ENCODE results near the gene NOTUM. TPM values are rescaled to one million over a fixed set of nuclear protein-coding genes. Genes with fewer than 3 reads are reported as not detected.
A peak's percentile ranks its signal among the peaks of the same experiment; 100 is the strongest.

The NOTUM gene
- total and polyA plus RNA-seq, 9 of the 15 experiments (the other 6 are each of a cell fraction or from before 2014, with no cell fraction given) = 0.03 to 14.0 (median 4.1) TPM

GRCh38 chr17:81927653-81928543 lies 33.1 kb downstream of the NOTUM start, which contains the start of gene MAFG (continued):
- TF ChIP-seq MYC (IDR thresholded peaks at IDR 0.05; ENCODE audit: low read depth, low read length) (peak; percentile 59), MYC (CRISPR knock-in tag; IDR thresholded peaks at IDR 0.05; ENCODE audit: borderline replicate concordance, low read depth) (no peak), CCNT2 (IDR thresholded peaks at IDR 0.05; ENCODE audit: borderline replicate concordance, extremely low read depth, insufficient read length, low read depth, low read length) (peak; percentile 79), CREB3L1 (IDR thresholded peaks at IDR 0.05; ENCODE audit: borderline replicate concordance, low read depth) (peak; percentile 81; the same call in 1 of the 2 replicates), ETS1 (conservative IDR thresholded peaks at IDR 0.05; ENCODE audit: control insufficient read depth, low read depth, low read length) (peak; percentile 31; the same call in 1 of the 2 replicates), NFIC (IDR thresholded peaks at IDR 0.05) (peak; percentile 96), TGIF2 (CRISPR knock-in tag; IDR thresholded peaks at IDR 0.05) (no peak; the same call in none of the 2 replicates), REST (IDR thresholded peaks at IDR 0.05; ENCODE audit: borderline replicate concordance) (peak; percentile 89), REST (CRISPR knock-in tag; IDR thresholded peaks at IDR 0.05; ENCODE audit: low read depth) (no peak; the same call in 1 of the 2 replicates), ATF6 (CRISPR knock-in tag; IDR thresholded peaks at IDR 0.05) (0 out of 2 replicates have a peak, but pooled peaks have one; percentile 16), KAT7 (CRISPR knock-in tag; IDR thresholded peaks at IDR 0.05; ENCODE audit: borderline replicate concordance) (peak; percentile 81), NR4A1 (CRISPR knock-in tag; IDR thresholded peaks at IDR 0.05) (no peak), NR4A1 (tag; IDR thresholded peaks at IDR 0.05) (0 out of 2 replicates have a peak, but pooled peaks have one; percentile 53)
